Stimulated activated CD4-positive, alpha-beta T cell treated with anti-CD3 and anti-CD28 coated beads, Interleukin-12 subunit alpha, Interleukin-12 subunit beta, amount 100 ng/mL, for 24 hours (primary cell): Measurements from ENCODE around the gene ZCCHC17.
A peak's percentile ranks its signal among the peaks of the same experiment; 100 is the strongest.
"Not testable (repeated sequence)": the region's sequence is repeated elsewhere in the genome, so short reads cannot be mapped to it uniquely, and the experiment has no call there.

Experiments
- DNase-seq, 2 experiments: peaks; one replicate each; pipeline ENCODE4 v3.0.0-alpha.2; 2020; ENCODE audit warnings: low read depth in 2 of 2

Gene ZCCHC17

DNA sequence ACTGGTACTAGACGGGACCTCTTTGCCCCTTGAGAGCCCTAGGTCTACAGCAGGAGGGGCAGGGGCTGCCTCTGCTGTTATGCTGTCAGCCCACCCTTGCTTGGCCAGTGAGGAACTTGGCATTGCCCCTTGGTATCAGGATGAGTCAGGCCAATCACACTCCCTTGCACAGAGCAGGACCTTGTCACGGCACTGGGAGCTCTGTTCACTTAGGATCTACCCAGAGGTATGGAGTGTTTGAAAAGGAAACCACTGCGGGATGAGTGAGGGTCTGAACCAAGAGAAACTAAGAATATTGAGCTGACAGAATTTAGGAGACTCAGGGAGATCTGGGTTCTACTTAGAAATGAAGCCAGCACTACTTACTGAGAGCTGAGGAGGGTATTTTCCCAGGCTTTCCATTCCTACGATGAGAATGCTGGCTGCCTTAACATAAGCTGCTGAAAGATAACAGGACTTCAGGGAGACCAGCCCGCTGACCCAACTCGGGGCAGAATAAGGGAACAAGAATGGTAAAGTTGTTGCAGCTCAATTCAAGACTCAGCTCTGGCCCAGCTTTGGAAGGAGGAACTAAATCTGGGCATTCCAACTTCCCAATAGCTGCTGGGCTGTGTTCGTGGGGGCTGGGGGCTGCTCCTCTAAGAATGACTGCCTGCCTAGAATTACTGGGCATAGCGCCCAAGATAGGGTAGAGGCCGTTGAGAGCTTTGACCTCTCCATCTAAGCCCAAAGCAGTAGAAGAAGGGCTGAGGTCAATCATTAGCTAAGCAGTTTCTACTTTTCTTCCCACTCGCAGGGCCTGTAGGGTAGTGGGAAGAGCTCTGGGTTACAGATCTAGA lies 74.5 kb downstream of the ZCCHC17 start:
- DNase-seq = no peak

DNA sequence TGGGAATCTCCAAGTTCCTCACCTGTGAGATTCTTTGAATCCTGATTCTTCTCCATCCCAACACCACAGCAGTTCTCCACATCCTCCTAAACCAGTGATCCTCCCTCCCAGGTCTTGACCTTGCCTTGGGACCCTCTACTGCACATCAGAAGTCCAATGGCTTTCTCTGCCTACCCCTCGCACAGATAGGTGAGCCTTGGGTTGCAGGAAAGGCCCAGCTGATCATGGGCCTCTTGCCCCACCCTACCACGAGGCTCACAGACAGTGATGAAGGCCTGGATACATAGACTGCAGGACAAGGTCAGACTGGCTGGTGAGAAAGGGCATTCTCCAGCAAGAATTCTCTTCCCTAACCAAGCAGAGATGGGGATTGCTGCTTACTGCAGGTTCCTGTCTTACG lies 75.2 kb downstream of the ZCCHC17 start:
- DNase-seq = no peak

- DNase-seq = no peak
Observed at GRCh38 chr1:31372751-31373055, 75.9 kb downstream of the ZCCHC17 start.

- DNase-seq = no peak
Observed at GRCh38 chr1:31373056-31373896, 76.4 kb downstream of the ZCCHC17 start, which contains the start of gene FABP3. Gene FABP3, minus strand, starts transcription at chr1:31373076. Its CDS starts 62 bp downstream, at chr1:31373014.

GRCh38 chr1:31373897-31374486 lies 77.2 kb downstream of the ZCCHC17 start:
- DNase-seq = no peak

GRCh38 chr1:31374511-31375196 lies 77.8 kb downstream of the ZCCHC17 start:
- no peak for DNase-seq

DNA sequence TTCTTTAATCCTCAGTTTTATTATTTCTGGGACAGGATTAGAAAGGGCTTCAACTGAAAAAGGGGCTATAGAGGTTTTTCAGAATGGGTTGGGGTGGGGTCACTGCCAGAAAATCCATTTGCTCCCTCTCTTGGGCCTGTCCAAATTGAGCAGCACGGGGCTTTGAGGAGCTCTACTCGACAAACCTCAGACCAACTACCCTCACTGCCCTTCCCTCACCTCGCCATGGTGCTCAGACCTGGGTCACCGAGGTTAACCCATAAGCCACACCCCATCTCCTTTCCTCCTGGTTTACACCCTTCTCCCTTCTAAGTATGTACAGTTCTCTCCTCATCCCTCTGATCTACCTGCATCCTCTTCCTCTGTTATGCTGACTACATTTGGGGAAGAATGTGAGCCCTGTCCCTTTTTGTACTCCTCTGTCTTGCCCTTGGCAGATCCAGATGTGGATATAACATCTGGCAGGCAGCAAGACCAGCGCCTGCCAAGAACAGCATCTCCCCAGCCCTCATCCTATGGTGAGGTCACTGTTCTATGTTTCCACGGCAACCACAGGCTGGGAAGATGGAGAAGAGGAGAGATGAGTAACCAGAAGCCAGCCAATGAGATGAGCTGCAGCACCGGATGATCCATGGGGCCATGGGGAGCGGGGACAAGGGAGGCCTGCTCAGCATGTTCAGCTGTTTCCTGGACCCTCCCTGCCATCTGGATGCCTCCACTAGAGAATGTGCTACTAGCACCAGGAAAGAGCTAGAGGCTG lies 79.7 kb downstream of the ZCCHC17 start:
- no peak for DNase-seq

- DNase-seq = no peak
Observed at GRCh38 chr1:31377364-31377863, 80.6 kb downstream of the ZCCHC17 start.

DNA sequence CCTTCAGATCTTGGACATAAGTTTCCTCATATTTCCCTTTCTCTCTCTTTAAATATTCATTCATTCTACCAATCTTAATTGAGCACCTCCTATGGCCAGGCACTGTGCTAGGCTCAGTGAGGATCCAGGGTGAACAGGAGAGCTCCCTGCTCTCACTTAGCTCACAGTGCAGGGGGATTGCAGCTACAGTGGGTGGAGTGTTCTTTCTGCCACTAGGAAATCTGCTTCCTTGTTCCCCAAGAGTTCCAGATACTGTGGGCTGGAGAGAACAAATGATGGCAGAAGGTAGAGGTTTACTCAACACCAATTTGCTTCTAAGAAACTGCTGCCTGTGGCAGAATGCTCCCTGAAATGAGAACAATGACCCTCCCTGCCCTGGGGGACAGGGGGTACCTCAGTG lies 81.2 kb downstream of the ZCCHC17 start:
- DNase-seq = no peak

DNA sequence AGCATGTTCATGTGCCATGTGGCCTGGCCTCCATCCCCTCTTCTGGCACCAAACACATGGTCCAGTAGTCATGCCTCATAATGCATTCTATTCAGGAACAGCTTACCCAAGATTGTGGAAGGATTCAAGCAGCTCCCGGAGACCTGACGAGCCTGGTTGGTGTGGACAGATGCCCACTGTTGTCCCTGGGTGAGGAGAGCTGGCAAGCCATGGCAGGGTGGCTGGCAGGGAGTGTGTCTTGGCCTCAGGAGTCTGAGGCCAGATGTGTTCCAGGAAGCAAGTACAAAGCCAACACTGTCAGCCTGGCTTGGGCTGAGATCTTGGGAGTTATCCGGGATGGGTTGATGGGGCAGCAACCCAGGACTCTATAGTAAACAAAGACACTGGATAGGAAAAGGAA lies 83.3 kb downstream of the ZCCHC17 start:
- DNase-seq = no peak

DNA sequence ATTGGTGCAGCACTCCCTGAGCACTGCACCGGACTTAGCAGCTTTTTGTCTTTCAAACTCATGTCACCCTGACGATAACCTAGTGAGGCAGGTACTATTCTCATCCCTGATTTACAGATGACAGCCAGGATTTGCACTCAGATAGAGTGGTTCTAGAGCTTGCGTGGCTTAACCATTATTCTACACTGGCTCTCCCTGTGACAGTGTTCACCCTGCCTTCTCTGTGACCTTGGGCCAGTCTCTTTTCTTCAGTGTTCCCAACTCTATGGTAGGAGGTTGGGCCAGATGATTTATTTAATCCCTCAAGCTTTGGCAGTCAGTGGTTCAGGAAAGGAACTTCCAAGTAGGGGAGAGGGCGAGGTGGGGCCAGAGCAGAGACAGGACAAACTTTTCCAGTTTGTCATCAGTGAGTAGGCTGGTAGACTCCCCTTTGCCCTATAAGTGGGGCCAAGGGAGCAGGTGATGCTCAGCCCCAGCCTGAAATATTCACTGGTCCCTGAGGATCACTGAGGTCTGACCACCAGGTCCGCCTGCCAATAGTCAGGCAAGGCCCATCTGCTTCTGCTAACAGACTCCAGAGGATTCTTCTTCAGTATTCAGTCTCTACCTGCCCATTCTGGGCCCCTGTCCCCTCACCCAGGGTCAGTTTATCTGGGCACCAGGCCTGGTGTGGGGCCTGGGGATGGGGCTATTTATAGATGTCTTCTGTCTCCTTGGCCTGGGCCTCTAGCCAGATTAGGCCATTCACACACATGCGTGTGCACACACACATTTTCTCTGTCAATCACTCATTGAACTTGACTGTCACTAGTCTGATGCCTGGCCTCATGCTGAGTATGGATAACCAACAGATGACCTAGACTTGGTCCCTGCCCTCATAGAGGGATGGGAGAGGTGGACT lies 84.8 kb downstream of the ZCCHC17 start:
- DNase-seq = no peak

GRCh38 chr1:31382379-31382989 lies 85.7 kb downstream of the ZCCHC17 start:
- DNase-seq = no peak

DNA sequence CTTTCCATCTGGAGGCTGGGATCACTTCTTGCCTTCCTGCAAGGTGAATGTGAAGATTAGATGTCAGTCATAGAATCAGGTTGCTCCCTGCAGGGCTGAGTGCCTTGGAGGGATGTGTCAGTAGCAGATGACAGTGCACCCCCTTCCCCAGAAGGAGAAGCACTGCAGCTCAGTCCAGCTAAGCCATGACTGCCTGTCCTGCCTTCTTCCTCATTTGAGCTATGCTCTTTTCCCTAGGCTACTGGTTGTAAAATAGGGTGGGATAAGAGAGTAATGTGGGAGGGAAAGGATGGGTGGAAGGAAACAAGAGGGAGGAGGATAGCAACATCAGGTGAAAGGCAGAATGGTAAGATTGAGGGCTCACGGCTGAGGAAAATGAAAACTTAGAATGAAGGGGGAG lies 87.1 kb downstream of the ZCCHC17 start:
- DNase-seq = no peak

GRCh38 chr1:31386576-31387243 lies 89.9 kb downstream of the ZCCHC17 start:
- DNase-seq = not testable (repeated sequence)

DNA sequence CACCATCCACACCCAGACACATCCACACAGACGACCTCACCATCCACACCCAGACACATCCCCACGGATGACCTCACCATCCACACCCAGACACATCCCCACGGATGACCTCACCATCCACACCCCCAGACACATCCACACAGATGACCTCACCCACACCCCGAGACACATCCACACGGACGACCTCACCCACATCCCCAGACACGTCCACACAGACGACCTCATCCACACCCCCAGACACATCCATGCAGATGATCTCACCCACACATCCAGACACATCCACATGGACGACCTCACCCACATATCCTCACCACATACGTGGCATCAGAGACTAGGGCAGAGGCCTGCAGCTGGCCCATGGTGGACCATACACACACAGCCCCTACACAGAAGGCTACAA lies 90.8 kb downstream of the ZCCHC17 start:
- no peak for DNase-seq

GRCh38 chr1:31389616-31390015 lies 92.8 kb downstream of the ZCCHC17 start:
- DNase-seq = no peak

GRCh38 chr1:31390071-31390470 lies 93.2 kb downstream of the ZCCHC17 start:
- no peak for DNase-seq

GRCh38 chr1:31393463-31393862 lies 96.6 kb downstream of the ZCCHC17 start:
- DNase-seq = no peak

DNA sequence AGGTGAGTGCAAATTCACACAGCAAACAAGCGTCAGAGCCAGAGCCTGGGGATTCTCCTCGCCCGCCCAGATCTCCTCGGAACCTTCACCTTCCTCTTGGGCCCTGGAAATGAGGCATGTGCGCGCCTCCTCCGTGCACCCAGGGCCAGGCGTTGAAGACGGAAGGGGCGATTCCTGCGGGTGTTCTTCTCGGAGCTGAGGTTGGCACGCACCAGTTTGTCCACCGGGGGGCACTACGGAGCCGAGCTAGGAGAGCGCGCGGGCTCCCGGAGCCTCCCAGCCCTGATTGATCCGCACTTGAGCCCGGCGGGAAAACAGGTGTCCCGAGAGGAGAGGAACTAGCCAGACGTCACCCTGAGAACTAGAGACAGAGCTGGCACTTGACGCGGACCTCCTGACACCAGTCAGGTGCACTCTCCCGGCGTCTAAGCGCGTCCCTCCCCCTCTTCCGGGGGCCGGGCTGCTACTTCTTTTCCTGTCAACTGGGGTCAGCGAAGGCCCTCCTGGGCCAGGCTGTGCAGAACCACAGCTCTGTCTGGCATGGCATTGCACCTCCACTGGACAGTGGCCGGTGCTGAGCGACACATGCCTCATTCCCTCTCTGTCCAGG lies 97.9 kb downstream of the ZCCHC17 start:
- peak; percentile 65 to 83 for DNase-seq
